HEK293 (cell line): Measurements from ENCODE around the gene FHAD1.

ENCODE experiments used
- CTCF ChIA-PET: fragments of 350-600 bp; formaldehyde crosslinking; extraction: SDS; loops from one replicate; lab custom pipeline; 2021; ENCODE audit warnings: antibody characterized with exemption; lab: Yijun Ruan, JAX
- POLR2A ChIA-PET: fragments of 300-600 bp; formaldehyde crosslinking; extraction: SDS; loops from one replicate; lab custom pipeline; 2020; ENCODE audit warnings: antibody characterized with exemption, inconsistent platforms; lab: Yijun Ruan, JAX
- H3K27ac ChIP-seq: fragments of 200-500 bp; sonication (Bioruptor generic); 2 replicates; pipeline ENCODE4 v1.5.1; 2014; ENCODE audit warnings: low read depth, low read length, control low read depth, inconsistent platforms; ENCODE audit errors: extremely low read depth
- H3K36me3 ChIP-seq, 2 experiments: fragments of 200-500 bp in 1 of 2; sonication (Bioruptor generic) in 1 of 2; 1 replicate in 1 of 2; 2 replicates in 1 of 2; pipeline ENCODE4 v1.5.1; 2014 to 2017; ENCODE audit warnings: inconsistent platforms in 2 of 2, low read length in 2 of 2; ENCODE audit not compliant: control insufficient read depth in 2 of 2, insufficient read depth in 1 of 2
- H3K4me1 ChIP-seq: fragments of 200-500 bp; sonication (Bioruptor generic); 2 replicates; pipeline ENCODE4 v1.5.1; 2014; ENCODE audit warnings: mild to moderate bottlenecking, low read length, inconsistent platforms; ENCODE audit not compliant: control insufficient read depth, insufficient read depth
- H3K4me3 ChIP-seq: 2 replicates; pipeline ENCODE4 v1.5.1; 2011; ENCODE audit warnings: low read depth, mild to moderate bottlenecking, control low read depth, low read length, moderate library complexity
- H3K9me3 ChIP-seq: fragments of 200-500 bp; sonication (Bioruptor generic); 2 replicates; pipeline ENCODE4 v1.5.1; 2014; ENCODE audit warnings: low read depth, low read length, inconsistent platforms; ENCODE audit not compliant: control insufficient read depth, insufficient read depth
- BCL11A ChIP-seq: fragments of 450-650 bp; formaldehyde crosslinking; IDR thresholded peaks from 2 replicates; pipeline ENCODE4 v1.5.1; 2016; ENCODE audit warnings: low read depth, missing biosample characterization, missing genetic modification characterization
- FEZF1 ChIP-seq: fragments of 450-650 bp; formaldehyde crosslinking; IDR thresholded peaks from 2 replicates; pipeline ENCODE4 v1.5.1; 2016; ENCODE audit warnings: missing biosample characterization, missing genetic modification characterization
- GLIS1 ChIP-seq: fragments of 450-650 bp; formaldehyde crosslinking; IDR thresholded peaks from 2 replicates; pipeline ENCODE4 v1.5.1; 2016; ENCODE audit warnings: missing biosample characterization, missing genetic modification characterization
- GLIS2 ChIP-seq: fragments of 450-650 bp; formaldehyde crosslinking; IDR thresholded peaks from 2 replicates; pipeline ENCODE4 v1.5.1; 2016; ENCODE audit warnings: missing biosample characterization, missing genetic modification characterization
- KLF9 ChIP-seq: fragments of 450-650 bp; formaldehyde crosslinking; IDR thresholded peaks from 2 replicates; pipeline ENCODE4 v1.5.1; 2016; ENCODE audit warnings: missing biosample characterization, missing genetic modification characterization, low read depth
- MEIS1 ChIP-seq: sonication (generic); formaldehyde crosslinking; IDR thresholded peaks from 2 replicates; pipeline ENCODE4 v1.8.1; 2022; ENCODE audit warnings: missing genetic modification reagents, mild to moderate bottlenecking, borderline replicate concordance
- TCF7L2 ChIP-seq: IDR thresholded peaks from 2 replicates; pipeline ENCODE4 v1.6.1; 2011; ENCODE audit warnings: low read depth, mild to moderate bottlenecking, inconsistent platforms, low read length, moderate library complexity, borderline replicate concordance
- WT1 ChIP-seq: fragments of 450-650 bp; formaldehyde crosslinking; IDR thresholded peaks from 2 replicates; pipeline ENCODE4 v1.5.1; 2016; ENCODE audit warnings: missing biosample characterization, missing genetic modification characterization
- ZBTB48 ChIP-seq: fragments of 450-650 bp; formaldehyde crosslinking; IDR thresholded peaks from 2 replicates; pipeline ENCODE4 v1.5.1; 2016; ENCODE audit warnings: missing biosample characterization, missing genetic modification characterization
- ZBTB7A ChIP-seq: fragments of 450-650 bp; formaldehyde crosslinking; IDR thresholded peaks from 2 replicates; pipeline ENCODE4 v1.5.1; 2016; ENCODE audit warnings: low read depth, missing biosample characterization, missing genetic modification characterization
- ZEB2 ChIP-seq: fragments of 450-650 bp; formaldehyde crosslinking; IDR thresholded peaks from 2 replicates; pipeline ENCODE4 v1.5.1; 2016; ENCODE audit warnings: missing biosample characterization, missing genetic modification characterization
- ZFP37 ChIP-seq: fragments of 450-650 bp; formaldehyde crosslinking; IDR thresholded peaks from 2 replicates; pipeline ENCODE4 v1.5.1; 2016; ENCODE audit warnings: missing biosample characterization, missing genetic modification characterization
- ZNF146 ChIP-seq: fragments of 450-650 bp; formaldehyde crosslinking; IDR thresholded peaks from 2 replicates; pipeline ENCODE4 v1.5.1; 2016; ENCODE audit warnings: missing biosample characterization, missing genetic modification characterization
- ZNF174 ChIP-seq: fragments of 450-650 bp; formaldehyde crosslinking; IDR thresholded peaks from 2 replicates; pipeline ENCODE4 v1.5.0; 2017; ENCODE audit warnings: missing biosample characterization, mild to moderate bottlenecking, missing genetic modification characterization
- ZNF175 ChIP-seq: fragments of 450-650 bp; formaldehyde crosslinking; IDR thresholded peaks from 2 replicates; pipeline ENCODE4 v1.5.1; 2016; ENCODE audit warnings: missing biosample characterization, missing genetic modification characterization
- ZNF184 ChIP-seq: fragments of 450-650 bp; IDR thresholded peaks from 2 replicates; pipeline ENCODE4 v1.5.1; 2018; ENCODE audit warnings: missing biosample characterization, mild to moderate bottlenecking, missing genetic modification characterization
- ZNF214 ChIP-seq: fragments of 450-650 bp; formaldehyde crosslinking; IDR thresholded peaks from 2 replicates; pipeline ENCODE4 v1.5.1; 2017; ENCODE audit warnings: missing biosample characterization, mild to moderate bottlenecking, missing genetic modification characterization, borderline replicate concordance
- ZNF239 ChIP-seq: fragments of 450-650 bp; formaldehyde crosslinking; IDR thresholded peaks from 2 replicates; pipeline ENCODE4 v1.5.1; 2016; ENCODE audit warnings: missing biosample characterization, missing genetic modification characterization
- ZNF311 ChIP-seq: fragments of 450-650 bp; formaldehyde crosslinking; IDR thresholded peaks from 2 replicates; pipeline ENCODE4 v1.5.1; 2017; ENCODE audit warnings: missing biosample characterization, missing genetic modification characterization, borderline replicate concordance
- ZNF341 ChIP-seq: fragments of 450-650 bp; formaldehyde crosslinking; IDR thresholded peaks from 2 replicates; pipeline ENCODE4; 2016; ENCODE audit warnings: low read depth, missing biosample characterization, missing genetic modification characterization
- ZNF391 ChIP-seq: fragments of 450-650 bp; formaldehyde crosslinking; IDR thresholded peaks from 2 replicates; pipeline ENCODE4 v1.5.1; 2016; ENCODE audit warnings: low read depth, missing biosample characterization, missing genetic modification characterization, borderline replicate concordance
- ZNF510 ChIP-seq: fragments of 450-650 bp; formaldehyde crosslinking; IDR thresholded peaks from 2 replicates; pipeline ENCODE4 v1.5.1; 2018; ENCODE audit warnings: mild to moderate bottlenecking, missing genetic modification characterization, missing biosample characterization; ENCODE audit not compliant: insufficient replicate concordance
- ZNF580 ChIP-seq: fragments of 450-650 bp; formaldehyde crosslinking; IDR thresholded peaks from 2 replicates; pipeline ENCODE4 v1.5.1; 2016; ENCODE audit warnings: missing biosample characterization, missing genetic modification characterization
- ZNF624 ChIP-seq: fragments of 450-650 bp; formaldehyde crosslinking; IDR thresholded peaks from 2 replicates; pipeline ENCODE4 v1.5.1; 2017; ENCODE audit warnings: missing biosample characterization, missing genetic modification characterization
- ZNF670 ChIP-seq: fragments of 450-650 bp; formaldehyde crosslinking; IDR thresholded peaks from 2 replicates; pipeline ENCODE4 v1.5.1; 2016; ENCODE audit warnings: missing biosample characterization, missing genetic modification characterization, low read depth
- ZNF747 ChIP-seq: fragments of 450-650 bp; formaldehyde crosslinking; IDR thresholded peaks from 2 replicates; pipeline ENCODE4 v1.5.1; 2016; ENCODE audit warnings: missing biosample characterization, missing genetic modification characterization
- ZNF777 ChIP-seq: fragments of 450-650 bp; formaldehyde crosslinking; IDR thresholded peaks from 2 replicates; pipeline ENCODE4 v1.5.1; 2017; ENCODE audit warnings: missing biosample characterization, missing genetic modification characterization, borderline replicate concordance
- ZNF837 ChIP-seq: fragments of 450-650 bp; formaldehyde crosslinking; IDR thresholded peaks from 2 replicates; pipeline ENCODE4 v1.5.1; 2016; ENCODE audit warnings: missing biosample characterization, missing genetic modification characterization
- TF ChIP-seq, protein P1 (sequence below): fragments of 450-650 bp; formaldehyde crosslinking; IDR thresholded peaks from 2 replicates; pipeline ENCODE4 v1.5.1; 2016; ENCODE audit warnings: missing biosample characterization, missing genetic modification characterization, low read depth
- TF ChIP-seq, protein P2 (sequence below): fragments of 450-650 bp; formaldehyde crosslinking; IDR thresholded peaks from 2 replicates; pipeline ENCODE4 v1.5.1; 2017; ENCODE audit warnings: missing biosample characterization, mild to moderate bottlenecking, missing genetic modification characterization, moderate library complexity

The FHAD1 gene

DNA sequence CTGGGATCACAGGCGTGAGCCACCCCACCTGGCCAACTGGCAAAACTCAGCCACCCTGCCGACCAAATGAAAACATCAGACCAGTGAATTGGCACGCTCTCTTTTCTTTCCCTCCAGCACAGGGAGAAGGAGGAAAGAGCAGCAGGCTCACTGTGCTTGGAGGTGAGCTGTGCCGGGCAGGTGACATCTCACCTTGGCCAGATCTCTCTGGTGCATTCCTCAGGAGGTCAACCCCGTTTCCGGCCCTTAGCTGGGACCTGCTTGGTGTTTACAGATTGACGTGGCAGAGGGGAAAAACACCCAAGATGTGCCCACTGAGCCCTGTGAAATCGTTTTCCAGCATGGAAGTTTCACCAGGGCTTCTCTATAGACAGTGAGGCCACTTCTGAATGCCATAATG is 48.3 kb upstream of the FHAD1 start:
- H3K27ac ChIP-seq, result no peak overlapping the region
- H3K36me3 ChIP-seq, result no peaks in the 10 kb centered on the region
- TF ChIP-seq TCF7L2, result no peak
- TF ChIP-seq ZNF624, result no peak
- TF ChIP-seq ZBTB48 (tag by site-specific recombination), result no peak
- TF ChIP-seq ZBTB7A (tag by site-specific recombination), result no peak
- no peak for TF ChIP-seq GLIS1 (tag by site-specific recombination)
- TF ChIP-seq ZNF837 (tag by site-specific recombination), result no peak
- TF ChIP-seq ZNF175 (tag by site-specific recombination), result no peak
- no peak for TF ChIP-seq ZNF777 (tag by site-specific recombination)
- TF ChIP-seq FEZF1 (tag by site-specific recombination), result no peak
- no peak for TF ChIP-seq ZNF510
- TF ChIP-seq ZNF184 (tag by site-specific recombination), result no peak
- TF ChIP-seq ZNF341 (tag by site-specific recombination), result no peak
- no peak for TF ChIP-seq ZNF146 (tag by site-specific recombination)
- TF ChIP-seq, protein P1, sequence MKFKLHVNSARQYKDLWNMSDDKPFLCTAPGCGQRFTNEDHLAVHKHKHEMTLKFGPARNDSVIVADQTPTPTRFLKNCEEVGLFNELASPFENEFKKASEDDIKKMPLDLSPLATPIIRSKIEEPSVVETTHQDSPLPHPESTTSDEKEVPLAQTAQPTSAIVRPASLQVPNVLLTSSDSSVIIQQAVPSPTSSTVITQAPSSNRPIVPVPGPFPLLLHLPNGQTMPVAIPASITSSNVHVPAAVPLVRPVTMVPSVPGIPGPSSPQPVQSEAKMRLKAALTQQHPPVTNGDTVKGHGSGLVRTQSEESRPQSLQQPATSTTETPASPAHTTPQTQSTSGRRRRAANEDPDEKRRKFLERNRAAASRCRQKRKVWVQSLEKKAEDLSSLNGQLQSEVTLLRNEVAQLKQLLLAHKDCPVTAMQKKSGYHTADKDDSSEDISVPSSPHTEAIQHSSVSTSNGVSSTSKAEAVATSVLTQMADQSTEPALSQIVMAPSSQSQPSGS (tag by site-specific recombination), result no peak
- CTCF ChIA-PET, result interaction anchor here (0.6 to 3.1 kb wide), 3 partner anchors 23 to 47 kb away, joined by 3 to 9 read pairs (median 6); partner anchors contain the start of gene TMEM51
- peaks cover 7% of the 10 kb centered on the region for H3K4me1 ChIP-seq
- POLR2A ChIA-PET, result no interaction called here
- H3K9me3 ChIP-seq, result no peaks in the 10 kb centered on the region
- no peak overlapping the region for H3K4me3 ChIP-seq

DNA sequence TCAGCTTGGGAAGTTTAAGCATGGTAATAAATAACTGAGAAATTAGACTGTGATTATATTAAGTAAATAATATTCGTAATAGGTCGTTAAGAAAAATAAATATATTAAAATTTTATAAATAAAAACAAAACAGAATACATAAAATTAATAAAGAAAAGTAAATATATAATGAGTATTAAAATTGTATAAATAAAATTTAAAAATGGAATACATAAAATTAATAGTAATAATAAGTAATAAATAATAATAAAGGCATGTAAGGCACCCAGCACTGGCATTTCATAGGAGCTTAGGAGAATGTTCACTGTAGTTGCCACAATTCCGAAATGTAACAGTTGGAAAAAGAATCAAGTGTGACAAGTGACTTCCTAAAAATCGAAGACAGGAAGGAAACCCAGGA is 45.8 kb upstream of the FHAD1 start:
- no peak overlapping the region for H3K4me3 ChIP-seq
- no peaks in the 10 kb centered on the region for H3K36me3 ChIP-seq
- TF ChIP-seq ZNF670, result no peak
- TF ChIP-seq ZFP37 (tag by site-specific recombination), result no peak
- no peak for TF ChIP-seq ZNF174 (tag by site-specific recombination)
- TF ChIP-seq ZNF580 (tag by site-specific recombination), result no peak
- no peak for TF ChIP-seq ZNF747 (tag by site-specific recombination)
- no peak for TF ChIP-seq ZNF239
- TF ChIP-seq ZNF311 (tag by site-specific recombination), result no peak
- TF ChIP-seq ZNF391 (tag by site-specific recombination), result no peak
- TF ChIP-seq, protein P2, sequence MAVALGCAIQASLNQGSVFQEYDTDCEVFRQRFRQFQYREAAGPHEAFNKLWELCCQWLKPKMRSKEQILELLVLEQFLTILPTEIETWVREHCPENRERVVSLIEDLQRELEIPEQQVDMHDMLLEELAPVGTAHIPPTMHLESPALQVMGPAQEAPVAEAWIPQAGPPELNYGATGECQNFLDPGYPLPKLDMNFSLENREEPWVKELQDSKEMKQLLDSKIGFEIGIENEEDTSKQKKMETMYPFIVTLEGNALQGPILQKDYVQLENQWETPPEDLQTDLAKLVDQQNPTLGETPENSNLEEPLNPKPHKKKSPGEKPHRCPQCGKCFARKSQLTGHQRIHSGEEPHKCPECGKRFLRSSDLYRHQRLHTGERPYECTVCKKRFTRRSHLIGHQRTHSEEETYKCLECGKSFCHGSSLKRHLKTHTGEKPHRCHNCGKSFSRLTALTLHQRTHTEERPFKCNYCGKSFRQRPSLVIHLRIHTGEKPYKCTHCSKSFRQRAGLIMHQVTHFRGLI (tag by site-specific recombination), result no peak
- TF ChIP-seq ZNF214, result no peak
- TF ChIP-seq MEIS1 (CRISPR knock-in tag), result no peak
- no peak for TF ChIP-seq ZEB2 (tag by site-specific recombination)
- no peak for TF ChIP-seq BCL11A (tag by site-specific recombination)
- TF ChIP-seq WT1 (tag by site-specific recombination), result no peak
- TF ChIP-seq GLIS2 (tag by site-specific recombination), result no peak
- no peak for TF ChIP-seq KLF9
- H3K4me1 ChIP-seq, result peaks cover 7% of the 10 kb centered on the region
- CTCF ChIA-PET, result interaction anchor here (0.7 to 3.1 kb wide), 6 partner anchors 10 to 74 kb away, joined by 4 to 9 read pairs (median 4); partner anchors contain the start of gene TMEM51
- H3K9me3 ChIP-seq, result no peaks in the 10 kb centered on the region
- H3K27ac ChIP-seq, result peak overlapping the region; percentile 65; the same call in 1 of the 2 replicates
- POLR2A ChIA-PET, result interaction anchor here (0.7 kb wide), 1 partner anchor 47 kb away, joined by 3 read pairs; no protein-coding TSS in a partner anchor
